Measurements from ENCODE around the gene FBXO48.

- TF ChIP-seq POLR2A (IDR thresholded peaks at IDR 0.05) (no peak), CTCF (IDR thresholded peaks at IDR 0.05) (no peak)
Measured at GRCh38 chr2:68471385-68471784, 4.3 kb upstream of the FBXO48 start.
